ENCODE data around the gene SLC45A2.
A peak's percentile ranks its signal among the peaks of the same experiment; 100 is the strongest.
"Not testable (repeated sequence)": the region's sequence is repeated elsewhere in the genome, so short reads cannot be mapped to it uniquely, and the experiment has no call there.

The SLC45A2 gene

DNA sequence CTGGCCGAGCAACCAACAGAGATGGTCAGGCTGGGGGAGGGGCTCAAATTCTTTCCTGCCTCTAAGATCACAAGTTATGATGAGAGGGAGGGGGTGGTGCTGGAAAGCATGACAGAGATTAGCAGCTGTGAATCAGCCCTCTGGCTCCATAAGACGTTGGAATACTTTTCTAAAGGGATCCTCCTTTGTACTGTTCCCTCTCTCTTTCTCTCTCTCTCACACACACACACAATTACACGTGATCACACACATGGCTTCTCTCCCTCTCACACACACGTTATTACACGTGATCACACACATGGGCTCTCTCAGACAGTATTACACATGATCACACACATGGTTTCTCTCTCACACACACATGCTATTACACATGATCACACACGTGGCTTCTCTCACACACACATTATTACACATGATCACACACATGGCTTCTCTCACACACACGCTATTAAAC, at the start of gene SLC45A2:
Gene SLC45A2, minus strand, starts transcription at position 23 of the 454 bp plus-strand sequence. CDS start 110 bp downstream, outside the sequence.
- DNase-seq (ENCODE audit: low spot score) = no peak

DNA sequence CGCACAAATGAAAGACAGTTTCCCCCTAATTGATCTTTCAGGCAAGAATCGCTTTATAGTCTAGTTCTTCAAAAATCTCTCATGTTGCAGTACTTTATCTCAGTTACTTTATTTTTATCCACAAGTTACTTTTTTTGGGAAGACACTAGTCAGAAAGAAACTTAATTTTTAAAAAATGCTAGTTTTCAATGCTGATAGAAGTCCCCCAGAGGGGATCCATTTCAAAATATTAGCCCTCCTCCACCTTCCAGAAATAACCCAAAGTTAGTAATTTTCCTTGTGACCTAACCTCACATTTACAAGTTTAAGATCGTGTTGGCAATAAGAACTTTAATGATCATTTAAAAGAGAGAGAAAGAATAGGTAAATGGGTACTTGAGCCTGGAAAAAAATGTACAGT, 47.5 kb upstream of the SLC45A2 start:
- DNase-seq (ENCODE audit: low spot score) = no peak

- no peak for DNase-seq (ENCODE audit: low spot score)
Observed at GRCh38 chr5:34031117-34031516, 46.6 kb upstream of the SLC45A2 start.

GRCh38 chr5:34030585-34030984, 46.1 kb upstream of the SLC45A2 start:
- not testable (repeated sequence) for DNase-seq (ENCODE audit: low spot score)

- DNase-seq (ENCODE audit: low spot score) = no peak
Observed at GRCh38 chr5:34030048-34030447, 45.6 kb upstream of the SLC45A2 start.

GRCh38 chr5:34028349-34028748, 43.9 kb upstream of the SLC45A2 start:
- DNase-seq (ENCODE audit: low spot score) = no peak

- no peak for DNase-seq (ENCODE audit: low spot score)
Observed at GRCh38 chr5:34026089-34026761, 41.7 kb upstream of the SLC45A2 start.

GRCh38 chr5:34022121-34022705, 37.7 kb upstream of the SLC45A2 start:
- no peak for DNase-seq (ENCODE audit: low spot score)

DNA sequence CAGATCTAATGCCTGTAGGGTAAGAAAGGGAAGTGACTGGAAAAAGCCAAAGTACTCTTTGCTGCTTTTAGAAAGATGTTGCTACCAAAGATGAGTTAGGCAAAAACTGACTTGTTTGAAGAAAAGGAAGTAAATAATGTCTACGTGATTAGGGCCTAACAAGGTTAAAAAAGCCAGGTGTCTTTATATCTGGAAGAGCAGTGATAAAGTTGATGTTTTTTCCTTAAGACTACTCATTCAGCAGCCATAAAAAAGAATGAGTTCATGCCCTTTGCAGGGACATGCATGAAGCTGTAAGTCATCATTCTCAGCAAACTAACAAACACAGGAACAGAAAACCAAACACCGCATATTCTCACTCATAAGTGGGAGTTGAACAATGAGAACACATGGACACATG, 36.8 kb upstream of the SLC45A2 start:
- DNase-seq (ENCODE audit: low spot score) = no peak

DNA sequence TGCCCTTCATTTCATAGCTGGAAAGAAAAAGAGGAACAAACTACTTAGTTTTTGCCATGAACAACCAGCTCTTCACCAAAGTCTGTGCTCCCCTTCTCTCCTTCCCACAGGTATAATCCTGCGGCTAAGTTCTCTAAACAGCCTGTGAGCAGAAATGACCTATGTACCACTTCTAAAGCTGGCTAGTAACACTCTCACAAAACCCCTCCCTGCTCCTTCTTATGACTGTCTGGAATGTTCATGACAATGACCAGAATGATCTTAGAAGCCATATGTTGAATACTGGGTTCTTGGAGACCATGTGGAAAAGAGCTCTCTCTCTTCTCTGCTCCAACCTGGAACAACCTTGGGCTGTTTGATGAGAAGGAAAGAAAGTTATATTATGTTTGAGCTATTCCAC, 36.2 kb upstream of the SLC45A2 start:
- no peak for DNase-seq (ENCODE audit: low spot score)

DNA sequence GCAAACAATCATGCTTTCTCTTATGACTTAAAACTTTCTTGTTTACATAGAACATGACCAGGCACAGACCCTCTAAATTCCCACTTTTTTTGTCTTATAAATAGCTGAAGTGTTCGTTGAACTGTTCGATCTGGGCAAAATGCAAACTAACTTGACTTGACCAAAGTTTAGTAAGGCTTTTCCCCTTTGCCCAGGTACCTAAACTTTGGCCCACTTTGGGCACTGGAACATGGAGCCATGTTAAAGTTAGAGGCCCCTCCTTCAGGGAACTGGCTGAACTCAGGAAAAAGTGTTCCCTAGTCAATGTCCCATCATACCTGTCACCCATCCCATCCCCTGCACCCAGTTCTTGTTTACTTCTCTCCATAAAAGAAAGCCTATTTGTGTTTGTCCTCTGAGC, 32.8 kb upstream of the SLC45A2 start:
- no peak for DNase-seq (ENCODE audit: low spot score)

DNA sequence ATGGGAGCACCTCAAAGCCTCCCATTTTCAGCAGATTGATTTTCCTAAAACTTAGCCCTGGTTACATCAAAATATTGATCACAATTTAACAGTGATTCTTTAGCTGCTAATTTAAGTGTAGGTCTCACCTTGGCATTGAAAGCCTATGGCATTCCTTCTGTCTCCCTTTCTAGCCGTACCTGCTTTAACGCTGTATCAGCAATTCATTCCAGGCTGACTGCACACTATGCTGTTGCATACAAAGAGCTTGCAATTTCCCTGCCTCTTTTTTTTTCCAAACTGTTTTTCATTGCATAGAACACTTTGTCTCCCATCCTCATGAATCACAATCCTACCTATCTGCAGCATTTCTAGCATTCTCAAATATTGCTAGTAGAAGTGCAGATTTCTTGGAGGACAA, 32.3 kb upstream of the SLC45A2 start:
- no peak for DNase-seq (ENCODE audit: low spot score)

DNA sequence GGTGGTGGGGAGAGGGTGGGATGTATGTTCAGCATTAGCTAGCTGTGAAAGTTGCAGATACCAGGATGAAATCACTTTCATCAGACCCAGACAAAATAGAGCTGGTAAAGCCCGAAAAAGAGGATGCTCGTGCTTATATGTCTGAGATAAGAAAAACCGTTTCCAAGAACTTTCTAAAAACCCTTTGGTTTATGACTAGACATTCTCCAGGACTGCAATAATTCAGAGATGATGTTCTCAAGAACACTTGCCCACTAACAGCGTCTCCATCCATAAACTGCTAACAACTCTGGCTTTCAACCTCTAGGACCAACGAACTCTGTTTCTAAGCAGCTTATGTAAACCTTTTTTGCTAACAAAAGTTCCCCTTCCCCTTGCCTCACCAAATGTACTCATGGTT, 31.7 kb upstream of the SLC45A2 start:
- DNase-seq (ENCODE audit: low spot score) = no peak

DNA sequence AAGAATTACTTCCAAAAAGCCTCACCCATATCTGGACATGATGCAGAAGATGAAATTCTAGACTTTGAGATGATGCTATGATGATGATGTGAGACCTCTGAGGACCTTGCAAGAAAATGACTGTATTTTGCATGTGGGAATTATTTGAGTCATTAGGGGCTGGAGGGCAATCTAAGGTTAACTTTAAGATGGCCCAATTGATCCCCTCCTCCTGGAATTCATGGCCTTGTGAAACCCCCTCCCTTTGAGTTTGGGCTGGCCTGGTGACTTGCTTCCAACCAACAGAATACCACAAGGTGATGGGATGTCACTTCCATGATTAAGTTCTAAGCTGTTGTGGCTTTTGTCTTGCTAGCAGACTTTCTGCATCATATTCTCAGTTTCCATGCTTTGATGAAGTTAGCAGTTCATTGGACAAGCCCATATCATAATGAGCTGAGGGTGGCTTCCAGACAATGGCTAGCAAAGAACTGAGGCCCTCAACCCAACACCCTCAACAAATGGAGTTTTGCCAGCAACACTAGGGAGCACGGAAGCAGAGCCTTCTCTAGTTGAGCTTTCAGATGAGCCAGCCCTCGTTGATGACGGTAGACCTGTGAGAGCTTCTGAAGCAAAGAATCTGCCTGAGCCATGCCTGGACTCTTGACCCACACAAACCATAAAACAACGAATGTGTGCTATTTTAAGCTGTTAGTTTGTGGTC, 30.8 kb upstream of the SLC45A2 start:
- DNase-seq (ENCODE audit: low spot score) = no peak

DNA sequence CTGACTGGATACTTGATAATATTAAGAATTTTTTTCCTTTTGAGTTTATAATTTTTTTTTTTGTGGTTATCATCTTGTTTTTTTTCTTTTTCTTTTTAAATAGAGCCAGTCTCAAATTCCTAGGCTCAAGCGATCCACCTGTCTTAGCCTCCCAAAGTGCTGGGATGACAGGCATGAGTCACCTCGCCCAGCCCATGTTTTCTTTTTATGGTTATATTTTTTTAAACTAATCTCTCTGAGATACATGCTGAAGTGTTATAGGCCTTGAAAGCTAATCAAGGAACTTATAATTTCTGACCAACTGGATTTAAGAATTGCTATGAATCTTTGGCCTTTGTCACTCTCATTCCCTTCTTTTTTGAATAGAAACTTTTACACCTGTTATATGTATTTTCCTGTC, 30.1 kb upstream of the SLC45A2 start:
- DNase-seq (ENCODE audit: low spot score) = no peak

DNA sequence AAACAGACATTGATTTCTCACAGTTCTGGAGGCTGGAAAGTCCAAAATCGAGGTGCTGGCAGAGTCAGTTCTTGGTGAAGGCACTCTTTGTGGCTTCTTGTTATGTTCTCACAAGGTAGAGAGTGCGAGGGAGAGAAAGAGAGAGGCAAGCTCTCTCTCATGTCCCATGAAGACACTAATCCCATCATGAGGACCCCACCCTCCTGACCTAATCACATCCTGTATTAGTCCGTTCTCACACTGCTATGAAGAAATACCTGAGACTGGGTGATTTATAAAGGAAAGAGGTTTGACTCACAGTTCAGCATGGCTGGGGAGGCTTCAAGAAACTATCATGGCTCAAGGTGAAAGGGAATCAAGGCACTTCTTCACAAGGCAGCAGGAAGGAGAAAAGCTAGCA, 29.1 kb upstream of the SLC45A2 start:
- no peak for DNase-seq (ENCODE audit: low spot score)

DNA sequence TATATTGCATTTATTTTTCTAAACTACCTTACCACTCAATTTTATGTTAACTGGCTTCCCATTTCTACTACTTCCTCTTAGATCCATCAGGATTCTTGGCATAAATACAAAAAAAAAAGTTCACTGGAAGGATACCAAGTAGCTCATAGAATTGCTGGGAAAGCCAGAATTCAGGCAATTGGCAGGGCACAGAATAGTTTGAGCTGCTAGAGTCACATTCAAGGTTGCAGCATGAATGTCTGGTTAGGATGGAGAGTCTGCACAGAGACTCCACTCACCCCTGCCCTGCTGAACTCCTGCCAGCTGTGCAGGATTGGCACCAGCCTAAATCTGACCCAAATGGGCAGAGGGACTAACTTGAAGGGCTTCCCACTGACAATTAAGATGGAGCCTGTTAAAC, 28.3 kb upstream of the SLC45A2 start:
- DNase-seq (ENCODE audit: low spot score) = no peak

DNA sequence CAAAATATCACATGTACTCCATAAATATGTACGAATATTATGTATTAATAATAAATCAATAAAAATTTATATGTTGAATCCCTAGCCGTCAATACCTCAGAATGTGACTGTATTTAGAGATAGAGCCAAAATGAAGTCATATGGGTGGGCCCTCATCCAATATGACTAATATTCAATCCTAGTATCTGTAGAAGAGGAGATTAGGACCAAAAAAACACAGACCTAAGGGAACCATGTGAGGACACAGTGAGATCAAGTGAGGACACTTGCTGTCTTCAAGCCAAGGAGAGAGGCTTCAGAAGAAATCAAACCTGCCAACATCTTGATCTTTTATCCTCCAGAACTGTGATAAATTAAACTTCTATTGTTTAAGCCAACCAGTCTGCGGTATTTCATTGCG, 27.0 kb upstream of the SLC45A2 start:
- no peak for DNase-seq (ENCODE audit: low spot score)

DNA sequence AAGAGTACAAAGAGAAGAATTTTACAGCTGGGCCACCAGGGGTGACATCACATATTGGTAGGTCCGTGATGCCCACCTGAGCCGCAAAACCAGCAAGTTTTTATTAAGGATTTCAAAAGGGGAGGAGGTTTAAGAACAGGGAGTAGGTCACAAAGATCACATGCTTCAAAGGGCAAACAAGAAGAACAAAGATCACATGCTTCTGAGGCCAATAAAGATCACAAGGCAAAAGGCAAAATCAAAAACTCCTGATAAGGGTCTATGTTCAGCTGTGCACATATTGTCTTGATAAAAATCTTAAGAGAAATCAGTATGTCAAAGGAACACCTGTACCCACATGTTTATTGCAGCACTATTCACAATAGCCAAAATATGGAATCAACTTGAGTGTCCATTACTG, 25.7 kb upstream of the SLC45A2 start:
- DNase-seq (ENCODE audit: low spot score) = not testable (repeated sequence)

DNA sequence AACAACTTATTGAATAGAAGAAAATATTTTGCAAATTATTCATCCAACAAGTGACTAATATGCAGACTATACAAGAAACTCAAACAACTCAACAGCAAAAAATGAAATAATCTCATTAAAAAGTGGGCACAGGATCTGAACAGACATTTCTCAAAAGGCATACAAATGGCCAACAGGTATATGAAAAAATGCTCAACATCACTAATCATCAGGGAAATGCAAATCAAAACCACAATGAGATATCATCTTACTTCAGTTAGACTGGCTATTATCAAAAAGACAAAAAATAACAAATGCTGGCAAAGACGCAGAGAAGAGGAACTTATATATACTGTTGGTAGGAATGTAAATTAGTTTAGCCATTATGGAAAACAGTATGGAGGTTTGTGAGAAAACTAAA, 25.1 kb upstream of the SLC45A2 start:
- no peak for DNase-seq (ENCODE audit: low spot score)

DNA sequence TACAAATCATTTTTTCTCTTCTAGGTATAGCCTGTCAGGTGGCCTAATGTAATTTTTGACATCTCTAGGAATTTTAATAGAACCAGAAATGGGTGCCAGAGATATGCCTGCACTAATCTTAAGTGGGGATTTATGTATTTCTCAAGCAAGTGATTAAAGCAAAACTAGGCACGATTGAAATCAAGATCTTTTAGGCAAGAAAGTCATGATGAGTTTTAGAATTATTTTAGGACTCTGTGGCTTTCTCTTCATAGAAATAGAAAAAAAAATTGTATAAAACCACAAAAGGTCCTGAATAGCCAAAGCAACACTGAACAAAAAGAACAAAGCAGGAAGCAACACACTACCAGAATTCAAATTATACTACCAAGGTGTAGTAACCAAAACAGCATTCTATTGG, 24.3 kb upstream of the SLC45A2 start:
- no peak for DNase-seq (ENCODE audit: low spot score)

DNA sequence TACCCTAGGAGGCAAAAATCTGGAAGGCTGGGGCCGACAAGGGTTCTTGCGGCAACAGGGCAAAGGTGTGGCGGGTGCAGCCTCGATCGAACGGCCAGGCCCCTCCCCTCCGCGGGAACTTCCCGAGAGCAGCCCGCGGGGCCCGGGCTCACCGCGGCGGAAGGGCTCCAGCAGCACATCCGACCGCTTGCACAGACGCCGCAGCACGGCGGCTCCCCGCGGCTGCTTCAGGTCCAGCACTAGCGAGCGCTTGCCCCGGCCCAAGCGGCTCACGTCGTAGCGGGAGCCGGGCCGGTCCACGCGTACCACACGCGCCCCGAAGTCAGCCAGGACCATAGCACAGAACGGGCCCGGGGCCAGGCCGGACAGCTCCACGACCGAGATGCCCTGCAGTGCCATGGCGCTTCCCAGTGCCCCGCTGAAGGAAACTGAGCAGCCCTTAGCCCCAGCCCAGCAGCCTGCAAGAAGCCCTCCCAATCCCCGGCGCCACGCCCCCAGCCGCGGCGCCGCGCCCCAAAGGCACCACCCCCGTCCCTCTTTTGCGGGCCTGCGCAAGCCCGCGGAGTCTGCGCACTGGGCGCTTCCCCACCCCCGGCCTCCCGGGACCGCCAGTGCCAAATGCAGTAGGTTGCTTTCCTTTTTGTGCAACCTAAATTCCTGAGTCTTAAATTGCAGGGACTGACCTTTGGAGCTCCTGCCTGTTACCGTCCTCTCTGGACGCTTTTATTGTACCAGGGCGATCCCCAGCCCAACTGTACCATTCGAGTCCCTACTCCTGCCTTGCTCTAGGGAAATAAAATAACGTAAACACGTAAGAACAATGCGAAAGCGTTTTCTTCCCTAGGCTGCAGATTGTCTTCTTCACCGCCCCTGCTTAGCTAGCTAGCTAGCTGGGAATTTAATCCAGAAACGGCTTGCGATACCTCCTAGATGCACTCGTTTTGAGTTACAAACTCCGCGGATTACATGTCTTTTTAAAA, 23.4 kb upstream of the SLC45A2 start, which contains the start of gene AMACR:
Gene AMACR, minus strand, starts transcription at position 430 of the 980 bp plus-strand sequence. Its CDS starts 31 bp downstream, at position 399.
- peak; percentile 96 for DNase-seq (ENCODE audit: low spot score)

Data from iPS-NIHi11 (cell line).